Central memory CD8-positive, alpha-beta T cell (primary cell): ENCODE results near the gene HTN3.
"Not testable (repeated sequence)": the region's sequence is repeated elsewhere in the genome, so short reads cannot be mapped to it uniquely, and the experiment has no call there.

ENCODE experiments used
- ATAC-seq: fragments of 150-1000 bp; cut with Tn5 transposase; replicated peaks from 2 replicates; pipeline ENCODE4 v1.10.0; 2022; ENCODE audit warnings: mild to moderate bottlenecking, moderate FRiP score, moderate number of reproducible peaks; ENCODE audit not compliant: poor library complexity, severe bottlenecking; ENCODE audit errors: extremely low read depth
- DNase-seq, 2 donors: peaks; one replicate each; pipeline ENCODE4 v3.0.0; 2021; ENCODE audit warnings: low spot score in 2 of 2
- H3K27ac Mint-ChIP-seq: one replicate; pipeline ENCODE4 v1.8.0; 2022; ENCODE audit warnings: low read depth, mild to moderate bottlenecking, moderate library complexity, mixed read lengths
- H3K27me3 Mint-ChIP-seq: one replicate; pipeline ENCODE4 v1.8.0; 2022; ENCODE audit warnings: mixed read lengths
- H3K36me3 Mint-ChIP-seq: one replicate; pipeline ENCODE4 v1.8.0; 2022; ENCODE audit warnings: mild to moderate bottlenecking, moderate library complexity, mixed read lengths; ENCODE audit not compliant: insufficient read depth
- H3K4me1 Mint-ChIP-seq: one replicate; pipeline ENCODE4 v1.8.0; 2022; ENCODE audit warnings: mixed read lengths
- H3K4me3 Mint-ChIP-seq: one replicate; pipeline ENCODE4 v1.8.0; 2022; ENCODE audit warnings: mild to moderate bottlenecking, moderate library complexity, mixed read lengths
- H3K9me3 Mint-ChIP-seq: one replicate; pipeline ENCODE4 v1.8.0; 2022; ENCODE audit warnings: mixed read lengths

Gene HTN3

GRCh38 chr4:70037559-70037958 lies 9.3 kb downstream of the HTN3 start:
- not testable (repeated sequence) for H3K27me3 Mint-ChIP-seq, H3K4me3 Mint-ChIP-seq, DNase-seq, H3K27ac Mint-ChIP-seq, ATAC-seq, H3K36me3 Mint-ChIP-seq, H3K4me1 Mint-ChIP-seq
- peaks cover 25% of the 10 kb centered on the region for H3K9me3 Mint-ChIP-seq

GRCh38 chr4:70039928-70040327 lies 11.7 kb downstream of the HTN3 start:
- not testable (repeated sequence) for DNase-seq, H3K27me3 Mint-ChIP-seq, H3K4me3 Mint-ChIP-seq, H3K27ac Mint-ChIP-seq, H3K36me3 Mint-ChIP-seq, H3K4me1 Mint-ChIP-seq, ATAC-seq
- H3K9me3 Mint-ChIP-seq, result peaks cover 16% of the 10 kb centered on the region

- H3K27me3 Mint-ChIP-seq, result no peaks in the 10 kb centered on the region
- DNase-seq, result no peak
- H3K4me1 Mint-ChIP-seq, result no peaks in the 10 kb centered on the region
- no peak overlapping the region for H3K4me3 Mint-ChIP-seq
- no peak for ATAC-seq
- no peak overlapping the region for H3K27ac Mint-ChIP-seq
- peaks cover 16% of the 10 kb centered on the region for H3K9me3 Mint-ChIP-seq
- no peaks in the 10 kb centered on the region for H3K36me3 Mint-ChIP-seq
Measured at GRCh38 chr4:70041652-70042286, 13.5 kb downstream of the HTN3 start.

- not testable (repeated sequence) for ATAC-seq
Measured at GRCh38 chr4:70050138-70050537, 21.9 kb downstream of the HTN3 start, which contains the start of gene HTN1. Gene HTN1 (plus strand): TSS chr4:70050438. CDS start chr4:70053077, 2,639 bp downstream.

DNA sequence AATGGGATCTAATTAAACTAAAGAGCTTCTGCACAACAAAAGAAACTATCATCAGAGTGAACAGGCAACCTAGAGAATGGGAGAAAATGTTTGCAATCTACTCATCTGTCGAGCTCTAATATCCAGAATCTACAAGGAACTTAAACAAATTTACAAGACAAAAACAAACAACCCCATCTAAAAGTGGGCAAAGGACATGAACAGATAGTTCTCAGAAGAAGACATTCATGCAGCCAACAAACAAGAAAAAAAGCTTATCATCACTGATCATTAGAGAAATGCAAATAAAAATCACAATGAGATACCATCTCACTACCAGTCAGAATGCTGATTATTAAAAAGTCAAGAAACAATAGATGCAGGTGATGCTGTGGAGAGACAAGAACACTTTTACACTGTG lies 28.3 kb downstream of the HTN3 start:
- ATAC-seq, H3K27ac Mint-ChIP-seq, DNase-seq, H3K36me3 Mint-ChIP-seq, H3K4me1 Mint-ChIP-seq, H3K27me3 Mint-ChIP-seq, H3K4me3 Mint-ChIP-seq: not testable (repeated sequence)
- H3K9me3 Mint-ChIP-seq, result peaks cover 18% of the 10 kb centered on the region

More at GRCh38 chr4:70050138-70050537, 21.9 kb downstream of the HTN3 start, which contains the start of gene HTN1:
- DNase-seq, H3K4me1 Mint-ChIP-seq, H3K36me3 Mint-ChIP-seq, H3K27ac Mint-ChIP-seq, H3K4me3 Mint-ChIP-seq, H3K9me3 Mint-ChIP-seq, H3K27me3 Mint-ChIP-seq: not testable (repeated sequence)

DNA sequence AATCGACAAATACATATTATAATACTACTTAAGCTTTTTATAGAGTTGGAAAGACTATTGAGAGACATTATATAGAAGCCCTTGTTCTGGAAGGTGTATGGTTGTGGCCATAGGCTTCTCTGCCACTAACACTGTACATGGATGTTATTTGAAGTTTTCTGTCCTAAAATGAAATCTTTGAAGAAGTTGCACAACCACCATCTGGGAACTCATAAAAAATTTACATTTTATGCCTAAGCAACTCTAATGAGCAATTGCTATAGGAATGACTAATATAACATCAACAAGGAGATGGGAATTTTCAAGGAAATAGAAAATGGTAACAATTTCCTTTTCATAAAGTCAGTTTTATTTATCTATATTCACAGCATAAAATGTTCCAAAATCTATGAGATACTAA lies 29.4 kb downstream of the HTN3 start:
- H3K4me1 Mint-ChIP-seq, result no peaks in the 10 kb centered on the region
- H3K27me3 Mint-ChIP-seq, result no peaks in the 10 kb centered on the region
- DNase-seq, result no peak
- no peak overlapping the region for H3K4me3 Mint-ChIP-seq
- no peak for ATAC-seq
- H3K27ac Mint-ChIP-seq, result no peak overlapping the region
- peaks cover 12% of the 10 kb centered on the region for H3K9me3 Mint-ChIP-seq
- H3K36me3 Mint-ChIP-seq, result peaks cover 2% of the 10 kb centered on the region

GRCh38 chr4:70059149-70059548 lies 30.9 kb downstream of the HTN3 start:
- no peak for DNase-seq
- no peak overlapping the region for H3K4me3 Mint-ChIP-seq
- no peaks in the 10 kb centered on the region for H3K4me1 Mint-ChIP-seq
- no peaks in the 10 kb centered on the region for H3K27me3 Mint-ChIP-seq
- peaks cover 2% of the 10 kb centered on the region for H3K36me3 Mint-ChIP-seq
- peaks cover 12% of the 10 kb centered on the region for H3K9me3 Mint-ChIP-seq
- no peak overlapping the region for H3K27ac Mint-ChIP-seq
- no peak for ATAC-seq

GRCh38 chr4:70062000-70062399 lies 33.7 kb downstream of the HTN3 start:
- H3K36me3 Mint-ChIP-seq, result no peaks in the 10 kb centered on the region
- DNase-seq (no peak), ATAC-seq (no peak)
- H3K9me3 Mint-ChIP-seq, result peaks cover 13% of the 10 kb centered on the region
- no peak overlapping the region for H3K27ac Mint-ChIP-seq
- H3K27me3 Mint-ChIP-seq, result no peaks in the 10 kb centered on the region
- H3K4me1 Mint-ChIP-seq, result no peaks in the 10 kb centered on the region
- no peak overlapping the region for H3K4me3 Mint-ChIP-seq

- no peak overlapping the region for H3K4me3 Mint-ChIP-seq
- DNase-seq (no peak), ATAC-seq (no peak)
- no peak overlapping the region for H3K27ac Mint-ChIP-seq
- H3K9me3 Mint-ChIP-seq, result no peaks in the 10 kb centered on the region
- no peaks in the 10 kb centered on the region for H3K27me3 Mint-ChIP-seq
- H3K36me3 Mint-ChIP-seq, result no peaks in the 10 kb centered on the region
- no peaks in the 10 kb centered on the region for H3K4me1 Mint-ChIP-seq
Measured at GRCh38 chr4:70080205-70080604, 51.9 kb downstream of the HTN3 start.
